Activated CD8-positive, alpha-beta memory T cell treated with anti-CD3 and anti-CD28 coated beads, Interleukin-2, amount 10 ng/mL, durations not matched to agents 7 days and 5 days (primary cell): ENCODE data around the gene WWOX. TPM values are rescaled to one million over a fixed set of nuclear protein-coding genes. Genes with fewer than 3 reads are reported as not detected.
"Not testable (repeated sequence)": the region's sequence is repeated elsewhere in the genome, so short reads cannot be mapped to it uniquely, and the experiment has no call there.

Source experiments
- ATAC-seq: fragments of 150-1000 bp; cut with Tn5 transposase; one replicate; pipeline ENCODE4 v1.10.0; 2021; ENCODE audit warnings: moderate library complexity
- CTCF ChIA-PET: fragments of 350-600 bp; sonication (Branson Sonifier 250); formaldehyde crosslinking; loops from one replicate; lab custom pipeline; 2021; ENCODE audit warnings: antibody characterized with exemption; lab: Charles Lee
- DNase-seq: peaks from one replicate; pipeline ENCODE4 v3.0.0-alpha.2; 2020
- H3K27ac Mint-ChIP-seq: one replicate; pipeline ENCODE4 v1.8.0; 2021; ENCODE audit warnings: mild to moderate bottlenecking, mixed read lengths
- H3K27me3 Mint-ChIP-seq: one replicate; pipeline ENCODE4 v1.8.0; 2021; ENCODE audit warnings: mixed read lengths
- H3K36me3 Mint-ChIP-seq: one replicate; pipeline ENCODE4 v1.8.0; 2021; ENCODE audit warnings: mild to moderate bottlenecking, mixed read lengths
- H3K4me1 Mint-ChIP-seq: one replicate; pipeline ENCODE4 v1.8.0; 2021; ENCODE audit warnings: mixed read lengths
- H3K4me3 Mint-ChIP-seq: one replicate; pipeline ENCODE4 v1.8.0; 2021; ENCODE audit warnings: mild to moderate bottlenecking, moderate library complexity, mixed read lengths
- H3K9me3 Mint-ChIP-seq: one replicate; pipeline ENCODE4 v1.8.0; 2022; ENCODE audit warnings: low read depth, mixed read lengths
- total RNA-seq, 2 experiments: library from RNA; stranded (reverse); gene quantifications; one replicate each; pipeline ENCODE4 v1.2.3, GENCODE V29; 2021

The WWOX gene
- total RNA-seq, 2 experiments from 2014 or later: 25.2 to 38.8 TPM

DNA sequence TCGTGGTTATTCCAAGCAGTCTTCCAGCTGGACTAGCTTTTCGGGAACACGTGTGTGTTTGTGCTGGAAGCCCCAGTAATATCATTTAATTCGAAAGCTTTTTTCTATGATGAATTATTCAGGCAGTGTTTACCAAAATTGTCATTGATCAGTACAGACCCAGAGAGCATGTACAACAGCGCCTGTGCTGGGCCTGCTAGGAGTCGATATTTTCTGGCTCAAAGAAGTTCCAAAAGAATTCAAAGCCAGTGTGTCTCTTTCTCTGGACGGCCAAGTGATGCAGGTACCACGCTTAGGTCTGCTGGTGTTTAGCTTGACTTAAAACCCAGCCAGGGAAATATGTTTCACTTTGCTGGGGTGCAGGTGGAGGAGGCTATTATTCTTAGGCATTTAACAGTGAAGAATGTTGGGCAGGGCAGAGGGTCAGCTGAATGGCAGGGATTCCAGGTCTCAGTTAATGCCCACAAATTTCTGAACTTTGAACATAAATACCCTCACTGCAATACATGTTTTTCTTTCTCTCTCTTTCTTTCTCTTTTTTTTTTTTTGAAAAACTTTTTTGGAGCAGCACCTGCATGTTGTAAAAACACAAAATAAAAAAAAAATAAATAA is 401.3 kb downstream of the WWOX start:
- ATAC-seq (no peak), DNase-seq (no peak)
- no peak overlapping the region for H3K27ac Mint-ChIP-seq
- H3K9me3 Mint-ChIP-seq: no peaks in the 10 kb centered on the region
- no peak overlapping the region for H3K4me3 Mint-ChIP-seq
- no peaks in the 10 kb centered on the region for H3K27me3 Mint-ChIP-seq
- H3K36me3 Mint-ChIP-seq: no peaks in the 10 kb centered on the region
- CTCF ChIA-PET: interaction anchor here (0.6 to 1.9 kb wide), 2 partner anchors 270 to 446 kb away, joined by 3 to 8 read pairs; no protein-coding TSS in a partner anchor
- H3K4me1 Mint-ChIP-seq: no peaks in the 10 kb centered on the region

- Mint-ChIP-seq H3K27me3 (no peaks in the 10 kb centered on the region), H3K9me3 (no peaks in the 10 kb centered on the region), H3K4me1 (no peaks in the 10 kb centered on the region), H3K4me3 (no peak overlapping the region), H3K27ac (no peak overlapping the region), H3K36me3 (no peaks in the 10 kb centered on the region)
- ATAC-seq (no peak), DNase-seq (no peak)
- CTCF ChIA-PET: interaction anchor here (0.6 kb wide), 1 partner anchor 445 kb away, joined by 3 read pairs; no protein-coding TSS in a partner anchor
Observed at GRCh38 chr16:78501744-78502143, 402.3 kb downstream of the WWOX start.

GRCh38 chr16:78502812-78503350 is 403.4 kb downstream of the WWOX start:
- ATAC-seq: no peak
- CTCF ChIA-PET: no interaction called here
- no peak overlapping the region for H3K4me3 Mint-ChIP-seq

DNA sequence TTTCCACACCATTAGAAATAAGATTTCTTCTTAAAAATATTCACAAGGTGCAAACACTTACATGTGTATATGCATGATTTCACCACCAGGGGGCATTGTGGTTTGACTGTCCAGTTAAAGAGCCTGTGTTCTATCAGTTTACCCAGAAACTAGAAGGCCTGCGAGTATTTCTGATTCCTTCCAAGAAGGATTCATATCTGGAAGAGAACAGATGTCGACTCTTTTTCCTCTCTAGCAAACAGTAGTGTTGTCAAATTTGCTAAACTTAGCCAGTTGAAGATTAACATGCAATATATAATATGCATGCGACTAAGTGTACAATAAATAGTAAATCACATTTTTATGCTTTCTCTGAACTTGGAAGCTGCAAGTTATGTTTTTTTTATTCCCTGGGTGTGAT is 404.1 kb downstream of the WWOX start:
- ATAC-seq (peak; percentile 42), DNase-seq (peak; percentile 57)
- no peak overlapping the region for H3K4me3 Mint-ChIP-seq
- H3K36me3 Mint-ChIP-seq: no peaks in the 10 kb centered on the region
- no peaks in the 10 kb centered on the region for H3K9me3 Mint-ChIP-seq
- CTCF ChIA-PET: interaction anchor here (0.8 to 2.2 kb wide), 2 partner anchors 265 to 266 kb away, joined by 3 to 8 read pairs; no protein-coding TSS in a partner anchor
- H3K27ac Mint-ChIP-seq: no peak overlapping the region
- no peaks in the 10 kb centered on the region for H3K4me1 Mint-ChIP-seq
- no peaks in the 10 kb centered on the region for H3K27me3 Mint-ChIP-seq

More at GRCh38 chr16:78502812-78503350, 403.4 kb downstream of the WWOX start:
- Mint-ChIP-seq H3K27me3 (no peaks in the 10 kb centered on the region), H3K4me1 (no peaks in the 10 kb centered on the region), H3K36me3 (no peaks in the 10 kb centered on the region), H3K9me3 (no peaks in the 10 kb centered on the region), H3K27ac (no peak overlapping the region)
- no peak for DNase-seq

- Mint-ChIP-seq H3K27me3 (no peaks in the 10 kb centered on the region), H3K4me3 (no peak overlapping the region), H3K27ac (no peak overlapping the region), H3K4me1 (no peaks in the 10 kb centered on the region), H3K9me3 (no peaks in the 10 kb centered on the region), H3K36me3 (no peaks in the 10 kb centered on the region)
- no peak for ATAC-seq
- no peak for DNase-seq
- CTCF ChIA-PET: interaction anchor here (0.8 to 2.2 kb wide), 2 partner anchors 264 to 266 kb away, joined by 3 to 8 read pairs; no protein-coding TSS in a partner anchor
Observed at GRCh38 chr16:78504401-78504851, 405.0 kb downstream of the WWOX start.

- Mint-ChIP-seq H3K36me3 (no peaks in the 10 kb centered on the region), H3K9me3 (no peaks in the 10 kb centered on the region), H3K27me3 (no peaks in the 10 kb centered on the region), H3K4me1 (peaks cover 2% of the 10 kb centered on the region), H3K27ac (no peak overlapping the region), H3K4me3 (no peak overlapping the region)
- CTCF ChIA-PET: interaction anchor here (2.2 kb wide), 1 partner anchor 265 kb away, joined by 8 read pairs; no protein-coding TSS in a partner anchor
- no peak for ATAC-seq
- no peak for DNase-seq
Observed at GRCh38 chr16:78505036-78505435, 405.6 kb downstream of the WWOX start.

- no peaks in the 10 kb centered on the region for H3K9me3 Mint-ChIP-seq
- no peaks in the 10 kb centered on the region for H3K36me3 Mint-ChIP-seq
- peaks cover 3% of the 10 kb centered on the region for H3K4me1 Mint-ChIP-seq
- CTCF ChIA-PET: interaction anchor here (0.6 to 2.2 kb wide), 2 partner anchors 264 to 482 kb away, joined by 3 to 8 read pairs; no protein-coding TSS in a partner anchor
- DNase-seq: no peak
- no peaks in the 10 kb centered on the region for H3K27me3 Mint-ChIP-seq
- H3K4me3 Mint-ChIP-seq: no peak overlapping the region
- no peak for ATAC-seq
- H3K27ac Mint-ChIP-seq: no peak overlapping the region
Observed at GRCh38 chr16:78505544-78506366, 406.3 kb downstream of the WWOX start.

DNA sequence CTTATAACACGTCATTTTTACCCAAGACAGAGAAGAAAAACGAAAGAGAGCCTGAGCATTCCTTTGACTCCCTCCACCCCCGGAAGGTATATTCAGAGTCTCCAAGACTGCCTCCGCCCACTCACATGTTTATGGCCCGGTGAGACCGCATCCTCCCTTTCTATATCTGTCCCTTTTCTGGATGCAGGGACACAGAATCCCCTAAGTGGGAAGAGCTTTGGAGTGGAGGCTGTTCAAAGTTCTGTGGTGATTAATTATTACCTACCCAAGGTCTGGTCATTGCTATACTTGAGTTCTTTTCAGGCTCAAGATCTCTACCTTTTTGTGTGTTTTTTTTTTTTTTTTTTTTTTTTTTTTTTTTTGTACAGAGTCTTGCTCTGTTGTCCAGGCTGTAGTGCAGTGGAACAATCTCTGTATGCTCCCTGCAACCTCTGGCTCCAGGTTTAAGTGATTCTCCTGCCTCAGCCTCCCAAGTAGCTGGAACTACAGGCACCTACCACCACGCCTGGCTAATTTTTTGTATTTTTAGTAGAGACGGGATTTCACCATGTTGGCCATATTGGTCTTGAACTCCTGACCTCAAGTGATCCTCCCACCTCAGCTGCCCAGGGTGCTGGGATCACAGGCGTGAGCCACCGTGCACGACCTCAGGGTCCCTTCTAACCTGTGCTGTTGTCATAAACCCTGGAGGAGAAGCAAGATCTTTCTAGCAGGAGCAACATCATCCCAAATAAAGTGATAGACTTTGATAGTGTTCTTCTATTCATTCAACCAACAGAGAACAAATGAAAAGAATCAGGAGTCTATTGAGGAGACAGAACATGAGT is 407.1 kb downstream of the WWOX start:
- Mint-ChIP-seq H3K4me1 (peaks cover 3% of the 10 kb centered on the region), H3K27ac (no peak overlapping the region), H3K27me3 (no peaks in the 10 kb centered on the region), H3K4me3 (no peak overlapping the region), H3K36me3 (no peaks in the 10 kb centered on the region), H3K9me3 (no peaks in the 10 kb centered on the region)
- CTCF ChIA-PET: interaction anchor here (0.6 kb wide), 1 partner anchor 481 kb away, joined by 3 read pairs; no protein-coding TSS in a partner anchor
- ATAC-seq (no peak), DNase-seq (no peak)

DNA sequence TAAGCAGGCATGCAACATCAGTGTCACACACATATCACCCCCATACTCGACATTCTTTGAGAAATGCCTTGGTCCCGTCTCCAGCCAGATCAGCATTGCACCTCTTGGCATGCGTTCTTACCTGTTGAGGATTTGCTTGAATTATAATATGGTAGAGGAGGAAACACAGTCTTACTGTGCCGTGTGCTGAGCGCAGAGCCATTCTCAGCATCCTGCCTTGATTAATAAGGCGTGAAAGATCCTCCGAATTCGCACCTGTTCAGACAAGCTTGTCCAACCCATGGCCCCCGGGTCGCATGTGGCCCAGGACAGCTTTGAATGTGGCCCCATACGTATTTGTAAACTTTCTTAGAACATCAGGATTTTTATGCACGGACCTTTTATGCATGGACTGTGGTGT is 408.1 kb downstream of the WWOX start:
- no peaks in the 10 kb centered on the region for H3K9me3 Mint-ChIP-seq
- H3K4me3 Mint-ChIP-seq: no peak overlapping the region
- CTCF ChIA-PET: interaction anchor here (1.1 kb wide), 1 partner anchor 259 kb away, joined by 3 read pairs; no protein-coding TSS in a partner anchor
- no peaks in the 10 kb centered on the region for H3K36me3 Mint-ChIP-seq
- H3K27me3 Mint-ChIP-seq: no peaks in the 10 kb centered on the region
- H3K4me1 Mint-ChIP-seq: peaks cover 3% of the 10 kb centered on the region
- H3K27ac Mint-ChIP-seq: no peak overlapping the region
- no peak for DNase-seq
- ATAC-seq: no peak

GRCh38 chr16:78509965-78510364 is 410.5 kb downstream of the WWOX start:
- CTCF ChIA-PET: no interaction called here
- peaks cover 3% of the 10 kb centered on the region for H3K4me1 Mint-ChIP-seq
- DNase-seq (no peak), ATAC-seq (no peak)
- no peaks in the 10 kb centered on the region for H3K36me3 Mint-ChIP-seq
- no peaks in the 10 kb centered on the region for H3K9me3 Mint-ChIP-seq
- no peaks in the 10 kb centered on the region for H3K27me3 Mint-ChIP-seq
- H3K27ac Mint-ChIP-seq: no peak overlapping the region
- no peak overlapping the region for H3K4me3 Mint-ChIP-seq

- Mint-ChIP-seq H3K27ac (no peak overlapping the region), H3K27me3 (no peaks in the 10 kb centered on the region), H3K4me1 (peaks cover 3% of the 10 kb centered on the region), H3K9me3 (no peaks in the 10 kb centered on the region), H3K36me3 (no peaks in the 10 kb centered on the region), H3K4me3 (no peak overlapping the region)
- ATAC-seq: no peak
- DNase-seq: no peak
- CTCF ChIA-PET: no interaction called here
Observed at GRCh38 chr16:78510496-78510895, 411.0 kb downstream of the WWOX start.

- no peak for DNase-seq
- Mint-ChIP-seq H3K9me3 (no peaks in the 10 kb centered on the region), H3K27me3 (no peaks in the 10 kb centered on the region), H3K4me1 (peaks cover 3% of the 10 kb centered on the region), H3K27ac (no peak overlapping the region), H3K4me3 (no peak overlapping the region), H3K36me3 (no peaks in the 10 kb centered on the region)
- CTCF ChIA-PET: no interaction called here
- no peak for ATAC-seq
Observed at GRCh38 chr16:78513838-78514237, 414.4 kb downstream of the WWOX start.

DNA sequence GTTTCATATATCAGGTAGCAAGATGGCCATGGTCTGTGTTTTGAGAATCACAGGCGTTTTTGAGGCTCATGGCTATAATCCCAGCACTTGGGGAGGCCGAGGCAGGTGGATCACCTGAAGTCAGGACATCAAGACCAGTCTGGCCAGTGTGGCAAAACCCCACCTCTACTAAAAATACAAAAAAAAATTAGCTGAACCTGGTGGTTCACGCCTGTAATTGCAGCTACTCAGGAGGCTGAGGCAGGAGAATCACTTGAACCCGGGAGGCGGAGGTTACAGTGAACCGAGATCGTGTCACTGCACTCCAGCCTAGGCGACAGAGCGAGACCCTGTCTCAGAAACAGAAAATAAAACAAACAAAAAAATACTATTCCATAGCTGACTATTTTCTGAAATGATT is 415.4 kb downstream of the WWOX start:
- H3K36me3 Mint-ChIP-seq, H3K27me3 Mint-ChIP-seq, ATAC-seq, H3K4me3 Mint-ChIP-seq, CTCF ChIA-PET, H3K4me1 Mint-ChIP-seq, DNase-seq, H3K9me3 Mint-ChIP-seq, H3K27ac Mint-ChIP-seq: not testable (repeated sequence)
